NOMO-1 treated with dmso at 0.1 percent for 144 hours (cell line): ENCODE results near the gene MAP3K9.

Source experiments
- DNase-seq: peaks from one replicate; lab custom pipeline; 2025; ENCODE audit not compliant: unreplicated experiment; lab: John Stamatoyannopoulos, UW

MAP3K9 gene

DNA sequence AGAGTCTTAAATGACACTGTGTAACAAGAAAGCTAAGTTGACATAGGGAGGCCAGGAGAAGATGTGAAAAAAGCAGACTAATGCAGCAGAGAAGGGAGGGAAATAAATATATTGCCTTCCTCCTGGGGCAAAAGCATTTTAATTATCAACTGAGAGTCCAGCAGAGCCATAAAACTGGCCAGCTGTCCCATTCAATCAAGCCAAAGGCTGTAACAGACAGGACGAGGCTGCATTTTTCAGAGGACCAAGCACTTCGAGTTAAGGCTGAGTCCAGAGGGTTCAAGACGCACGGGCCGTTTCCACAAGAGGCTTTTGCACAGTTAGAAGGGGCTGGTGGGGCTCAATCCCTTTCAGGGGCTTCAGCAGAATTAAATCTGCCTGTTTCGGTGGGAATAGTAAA, 20.4 kb downstream of the MAP3K9 start:
- no peak for DNase-seq

DNA sequence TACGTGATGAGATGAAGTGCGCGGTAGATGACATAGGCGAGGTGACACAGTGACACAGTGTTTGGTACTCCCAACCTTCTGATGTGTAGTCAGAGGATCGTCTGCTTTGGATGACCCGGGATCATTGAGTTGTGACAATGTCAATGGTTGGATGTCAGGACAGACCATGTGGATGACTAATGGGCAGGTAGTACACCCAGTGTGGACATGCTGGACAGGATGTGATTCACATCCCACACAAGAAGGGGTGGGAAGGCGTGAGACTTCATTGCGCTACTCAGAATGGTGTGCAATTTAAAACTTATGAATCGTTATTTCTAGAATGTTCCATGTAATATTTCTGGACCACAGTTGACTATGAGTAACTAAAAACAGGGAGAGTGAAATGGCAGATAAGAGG, 23.8 kb downstream of the MAP3K9 start:
- no peak for DNase-seq

DNA sequence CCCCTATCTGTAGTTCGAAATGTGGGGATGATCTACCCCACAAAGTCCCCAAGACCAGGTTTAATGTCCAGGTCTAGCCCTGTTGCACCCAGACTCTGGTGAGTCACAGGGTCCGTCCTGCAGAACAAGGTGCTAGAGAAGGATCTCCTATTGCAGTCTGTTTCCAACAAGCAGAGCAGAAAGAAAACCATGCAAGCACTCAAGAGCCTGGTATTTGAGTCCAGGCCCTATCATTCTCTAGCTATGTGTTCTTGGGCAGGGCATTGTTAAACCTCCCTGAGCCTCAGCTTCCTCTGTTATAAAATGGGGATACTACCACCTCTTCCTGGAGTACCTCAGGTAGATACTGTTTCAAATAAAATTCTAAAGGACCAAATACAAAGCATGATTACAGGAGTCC, 24.4 kb downstream of the MAP3K9 start:
- no peak for DNase-seq

DNA sequence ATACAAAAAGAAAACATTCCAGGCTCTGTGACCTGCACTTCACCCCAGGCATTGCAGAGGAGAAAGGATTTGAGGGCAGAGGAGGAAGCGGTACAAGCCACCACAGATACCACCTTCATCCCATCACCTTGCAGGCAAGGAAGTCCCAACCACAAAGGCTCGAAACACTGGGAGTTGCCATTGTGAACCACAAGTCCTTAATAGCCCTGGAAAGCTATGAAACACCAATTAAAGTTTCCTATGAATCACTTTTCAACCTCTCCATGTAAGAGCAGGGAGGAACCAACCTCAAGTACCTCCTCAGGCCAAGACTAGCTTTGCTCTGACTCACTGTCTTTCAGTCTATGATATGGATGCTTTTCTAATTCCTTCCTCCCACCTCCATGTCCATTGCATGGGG, 27.0 kb downstream of the MAP3K9 start:
- DNase-seq, result peak; percentile 2

DNA sequence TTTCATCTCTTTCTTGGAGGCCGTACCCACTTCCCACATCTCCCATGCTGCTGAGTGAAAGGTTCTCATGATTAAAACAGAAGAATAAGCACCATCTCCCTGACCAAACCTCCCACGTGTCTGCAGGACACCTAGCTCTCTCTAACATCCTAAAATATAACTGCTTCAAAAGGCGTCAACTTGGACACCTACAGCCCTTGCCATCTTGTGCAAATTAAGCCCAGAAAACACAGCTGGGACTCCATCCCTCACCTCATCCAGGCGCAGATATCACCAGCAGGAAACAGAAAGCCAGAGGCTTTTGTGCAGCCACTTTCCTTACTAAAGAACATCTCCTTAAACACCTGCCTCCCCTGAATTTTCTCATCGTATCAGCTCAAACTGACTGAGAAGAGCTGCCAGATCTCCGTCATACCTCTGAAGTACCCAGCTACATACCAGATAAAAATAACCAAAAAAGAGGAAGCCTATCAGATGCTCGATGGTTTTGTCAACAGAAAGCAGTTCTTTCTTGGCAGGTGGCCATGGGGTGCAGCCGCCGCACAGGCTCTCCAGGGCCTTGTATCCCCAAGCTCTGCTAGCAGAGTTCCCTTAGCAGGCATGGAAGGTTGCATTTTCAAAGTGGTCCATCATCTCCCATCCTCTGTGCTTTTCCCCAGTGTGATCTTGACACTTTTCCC, 28.8 kb downstream of the MAP3K9 start:
- peak; percentile 48 for DNase-seq

DNA sequence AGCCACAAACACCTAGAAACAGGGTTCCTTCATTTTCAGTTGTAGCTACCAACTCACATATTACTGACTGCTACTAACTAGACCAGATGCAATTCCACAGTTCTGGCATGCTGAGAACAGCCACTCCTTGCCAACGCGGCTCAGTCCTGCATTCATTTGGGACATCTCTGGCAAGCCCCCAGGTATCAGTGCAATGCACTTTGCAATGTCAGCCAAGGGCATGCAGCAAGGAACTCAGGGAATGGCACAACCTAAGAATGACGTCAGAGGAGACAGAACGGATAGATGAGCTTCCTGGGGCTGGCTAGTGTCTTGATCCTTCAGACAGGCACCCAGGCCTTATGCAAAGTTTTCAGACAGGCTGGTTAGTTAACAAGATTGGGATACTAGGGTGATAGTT, 29.6 kb downstream of the MAP3K9 start:
- no peak for DNase-seq

DNA sequence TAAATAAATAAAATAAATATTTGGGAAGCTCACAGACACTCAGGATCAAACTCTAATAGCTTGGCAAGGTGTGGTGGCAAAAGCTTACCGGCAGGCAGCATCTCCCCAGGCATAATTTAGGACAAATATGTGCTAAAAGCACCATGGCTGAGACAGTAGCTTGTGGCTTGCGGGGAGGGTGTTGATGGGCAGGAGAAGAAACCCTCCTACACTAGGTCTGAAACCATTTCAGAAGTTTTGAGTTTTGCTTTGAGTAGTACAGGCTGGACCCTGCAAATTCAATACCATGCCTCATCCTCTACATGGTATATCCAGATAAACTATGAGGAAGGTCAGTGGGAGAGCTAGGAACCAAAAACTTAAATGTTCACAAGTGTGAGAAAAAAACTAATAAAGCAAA, 33.1 kb downstream of the MAP3K9 start:
- no peak for DNase-seq

DNA sequence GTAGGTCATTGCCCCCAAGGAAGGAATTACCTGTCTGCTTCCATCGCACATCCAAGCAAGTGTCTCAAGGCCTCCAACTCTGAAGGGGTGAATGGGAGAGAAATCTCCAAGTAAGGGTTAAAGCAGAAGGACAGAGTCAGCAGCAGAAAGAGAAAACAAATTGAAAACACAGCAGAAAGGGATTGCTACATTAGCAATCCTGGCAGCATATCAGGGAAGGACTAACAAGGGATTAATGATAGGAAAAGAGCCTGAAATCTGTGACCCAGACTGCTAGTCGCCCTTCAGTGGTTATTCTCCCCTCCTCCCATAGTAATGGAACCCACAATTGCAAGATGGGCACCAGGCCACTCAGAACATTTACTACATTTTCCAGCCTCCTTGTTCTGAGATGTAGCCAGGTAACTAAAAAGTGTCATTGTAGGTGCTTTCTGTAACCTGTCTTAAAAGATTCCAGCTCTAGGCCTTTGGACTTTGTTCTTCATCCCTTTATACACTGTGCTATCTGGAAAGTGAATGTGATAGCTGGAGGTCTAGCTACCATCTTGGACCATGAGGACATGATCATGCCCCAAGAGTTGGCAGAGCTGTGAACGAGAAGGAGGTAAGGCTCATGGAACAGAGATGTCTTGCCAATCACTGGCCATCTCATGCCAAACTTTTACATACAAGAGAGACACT, 36.0 kb downstream of the MAP3K9 start:
- no peak for DNase-seq

DNA sequence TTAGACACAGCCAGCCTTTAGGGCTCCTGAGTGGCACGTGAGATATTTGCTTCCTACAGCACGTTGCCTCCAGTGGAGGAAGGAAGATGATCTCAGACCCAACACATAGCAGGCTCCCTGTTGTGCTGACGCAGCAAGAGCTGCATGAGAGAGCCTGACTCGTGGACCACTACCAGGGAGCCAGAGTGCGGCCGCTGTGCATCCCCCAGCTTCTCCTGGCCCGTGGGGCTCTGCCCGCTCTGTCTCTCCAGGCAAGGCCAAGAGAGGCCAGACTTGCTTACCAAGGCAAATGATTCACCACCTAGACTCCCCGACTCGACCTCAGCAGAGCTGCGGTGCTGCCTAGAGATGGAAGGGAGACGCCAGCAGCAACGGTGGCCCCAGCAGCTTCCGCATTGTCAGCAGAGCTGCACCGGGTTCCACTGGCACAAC, 37.5 kb downstream of the MAP3K9 start:
- no peak for DNase-seq

DNA sequence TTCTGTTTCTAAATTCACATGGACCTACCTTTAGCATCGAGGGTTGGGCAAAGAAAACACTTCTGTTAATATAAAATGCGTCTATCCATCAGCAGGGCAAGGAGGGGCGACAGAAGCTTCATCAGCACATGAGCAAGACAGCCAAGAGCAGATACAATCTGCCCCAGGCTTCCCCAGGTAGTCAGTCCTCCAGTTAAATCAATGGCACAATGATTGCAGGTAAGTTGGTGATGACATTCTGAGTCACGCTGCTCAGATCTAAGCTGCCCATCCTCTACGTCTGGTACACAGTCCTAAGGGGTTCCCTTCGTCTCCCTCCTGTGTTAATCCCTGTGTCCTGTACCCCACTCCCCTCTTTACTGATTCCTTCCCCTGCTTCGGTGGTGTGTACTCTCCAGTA, 38.8 kb downstream of the MAP3K9 start:
- DNase-seq, result no peak

DNA sequence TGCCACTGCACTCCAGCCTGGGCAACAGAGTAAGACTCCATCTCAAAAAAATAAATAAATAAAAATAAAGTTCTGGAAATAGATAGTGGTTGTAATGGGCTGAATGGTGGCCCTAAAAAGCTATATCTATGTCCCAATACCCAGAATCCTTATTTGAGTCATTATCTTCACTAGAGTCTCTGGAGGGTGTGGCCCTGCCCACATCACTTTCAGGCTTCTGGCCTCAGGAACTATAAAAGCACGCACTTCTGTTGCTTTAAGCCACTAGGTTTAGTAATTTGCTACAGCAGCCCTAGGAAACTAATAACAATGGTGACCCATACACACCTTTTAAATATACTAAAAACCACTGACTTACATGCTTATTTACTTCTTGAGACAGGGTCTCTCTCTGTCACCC, 49.9 kb downstream of the MAP3K9 start:
- DNase-seq, result no peak

DNA sequence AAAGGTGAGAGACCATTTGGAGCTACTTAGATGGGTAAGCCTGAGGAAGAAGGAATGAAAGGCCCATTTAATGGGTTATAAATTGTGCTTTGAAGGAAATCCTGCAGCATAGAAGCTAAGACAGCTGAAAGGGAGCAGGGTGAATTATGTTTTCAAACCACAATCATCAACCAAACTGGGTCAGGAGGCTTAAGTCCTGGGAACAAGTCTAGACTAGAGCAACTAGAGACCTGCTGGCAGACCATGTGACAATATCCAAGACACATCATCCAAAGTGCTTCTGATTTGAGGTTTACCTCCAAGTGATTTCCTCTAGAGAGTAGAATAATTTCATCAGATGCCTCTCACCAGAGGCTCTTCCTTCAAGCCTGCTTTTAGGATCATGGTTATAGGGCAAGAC, 53.7 kb downstream of the MAP3K9 start:
- DNase-seq, result no peak

DNA sequence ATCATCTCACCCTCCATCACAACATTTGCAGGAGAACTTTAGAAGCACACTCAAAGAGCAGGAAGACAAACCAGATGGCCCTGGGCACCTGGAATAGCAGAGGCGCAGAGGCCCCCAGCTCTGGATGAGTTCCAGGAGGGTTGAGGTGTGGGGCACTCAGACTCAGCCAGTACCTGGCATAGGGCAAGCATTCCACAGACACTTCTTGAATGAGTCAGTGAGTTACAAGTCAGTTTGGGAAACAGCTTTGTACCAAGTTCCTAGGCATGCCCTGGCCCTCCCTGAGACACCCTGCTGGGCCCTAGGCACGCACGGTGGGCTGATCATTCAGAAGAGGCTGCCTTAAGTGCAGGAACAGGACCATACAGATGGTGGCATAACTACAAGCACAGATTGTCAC, 54.3 kb downstream of the MAP3K9 start:
- DNase-seq, result no peak

DNA sequence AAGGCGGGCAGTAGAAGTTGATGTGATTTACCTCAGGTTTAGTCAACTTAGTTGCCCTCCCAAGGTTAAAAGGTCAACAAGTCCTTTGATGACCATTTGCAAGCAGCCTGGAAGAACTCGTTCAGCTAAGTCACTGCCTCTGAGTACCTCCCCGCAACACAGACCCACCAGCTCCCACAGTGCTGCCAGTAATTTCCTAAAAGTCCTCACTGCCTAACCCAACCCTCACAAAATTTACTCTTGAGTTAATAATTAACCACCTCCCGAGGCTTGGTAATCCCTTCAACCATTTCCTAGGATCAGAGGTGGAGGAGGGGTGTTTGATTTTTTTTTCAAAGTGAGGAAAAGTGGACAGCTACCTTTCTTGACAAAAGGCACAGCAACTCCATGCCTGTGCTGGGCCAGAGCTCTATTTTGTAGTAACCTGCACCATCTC, 55.8 kb downstream of the MAP3K9 start:
- DNase-seq, result no peak

DNA sequence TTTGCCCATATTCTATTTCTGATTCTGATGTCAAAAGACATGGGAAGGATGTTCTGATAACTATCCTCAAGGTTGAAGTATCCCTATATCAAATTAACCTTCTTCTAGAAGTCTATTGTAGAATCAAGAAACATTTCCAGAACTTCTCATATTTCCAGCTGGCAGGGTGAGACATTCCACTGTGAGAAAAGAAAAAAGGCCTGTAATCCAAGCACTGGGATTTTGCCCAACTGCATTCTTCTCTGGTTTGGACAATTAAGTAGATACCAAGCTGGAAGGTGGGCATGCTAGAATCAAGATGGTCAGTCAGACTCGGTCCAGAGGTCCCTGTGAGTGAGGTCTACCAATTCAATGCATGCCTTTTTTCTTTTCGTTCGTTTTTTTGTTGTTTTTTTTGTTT, 60.9 kb downstream of the MAP3K9 start:
- no peak for DNase-seq

DNA sequence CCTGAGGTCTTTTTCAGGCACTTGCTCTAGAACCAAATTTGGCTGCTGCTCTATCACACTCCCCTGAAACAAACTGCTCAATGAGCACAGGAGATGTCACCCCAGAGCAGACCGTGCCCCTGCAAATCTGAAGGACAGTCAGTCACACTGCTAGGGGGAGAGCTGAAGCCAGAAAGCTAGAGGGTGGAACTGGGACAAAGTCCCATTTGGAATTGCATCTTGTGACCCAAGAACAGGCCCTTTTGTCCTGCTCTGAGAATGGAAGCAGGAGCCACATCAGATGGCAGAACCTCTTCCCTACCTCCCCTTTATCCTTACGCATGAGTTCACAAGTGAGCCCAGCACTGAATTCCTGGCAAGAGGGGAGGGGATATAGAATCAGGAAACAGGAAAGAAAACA, 64.7 kb downstream of the MAP3K9 start:
- DNase-seq, result no peak

DNA sequence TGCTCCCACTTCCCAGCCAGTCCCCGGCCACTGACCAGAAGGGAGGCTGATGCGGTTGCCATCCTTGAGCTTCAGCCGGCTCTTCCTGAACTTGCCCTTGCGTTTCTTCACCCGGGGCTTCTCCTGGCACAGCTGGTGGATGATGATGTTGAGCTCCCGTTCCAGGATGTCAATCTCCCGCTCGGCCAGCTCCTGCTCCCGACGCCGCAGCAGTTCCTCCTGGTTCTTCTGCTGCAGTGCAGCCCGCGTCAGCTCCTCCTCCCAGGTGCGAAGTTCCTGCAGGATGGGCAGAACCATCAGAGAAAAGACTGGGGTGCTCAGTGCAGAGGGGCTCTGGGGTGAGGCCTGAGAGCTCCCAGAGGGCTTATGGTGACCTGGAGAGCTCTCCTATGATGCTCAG, 67.0 kb downstream of the MAP3K9 start:
- no peak for DNase-seq

DNA sequence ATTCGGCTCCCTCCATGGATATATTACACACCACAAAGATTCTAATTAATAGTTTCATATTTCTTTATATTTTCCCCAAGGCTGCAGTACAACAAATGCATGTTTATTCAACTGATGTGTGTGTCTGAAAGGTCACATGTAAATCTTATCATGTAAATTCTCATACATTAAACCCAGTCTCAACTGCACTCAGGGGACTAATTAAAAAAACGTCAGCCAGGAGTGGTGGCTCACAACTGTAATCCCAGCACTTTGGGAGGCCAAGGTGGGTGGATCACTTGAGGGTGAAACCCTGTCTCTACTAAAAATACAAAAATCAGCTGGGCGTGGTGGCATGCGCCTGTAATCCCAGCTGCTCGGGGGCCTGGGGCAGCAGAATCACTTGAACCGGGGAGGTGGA, 67.8 kb downstream of the MAP3K9 start:
- no peak for DNase-seq

DNA sequence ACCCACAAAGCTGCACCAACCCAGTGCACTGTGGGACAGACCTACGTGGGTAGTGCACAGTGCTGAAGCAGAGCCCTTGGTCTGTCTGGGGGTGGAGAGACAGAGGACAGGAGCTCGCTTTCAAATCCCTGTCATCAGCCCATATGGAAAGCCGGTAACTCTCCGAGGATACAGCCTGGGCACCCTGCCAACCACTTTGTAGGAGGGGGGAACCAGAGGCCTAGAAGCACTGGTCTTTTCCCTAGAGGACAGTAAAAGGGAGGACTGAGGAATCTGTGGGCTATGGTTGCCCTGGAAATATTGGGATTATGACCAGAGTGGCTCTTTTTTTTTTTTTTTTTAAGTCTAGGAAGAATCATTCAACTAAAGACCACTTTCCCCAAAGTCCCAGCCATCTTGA, 74.3 kb downstream of the MAP3K9 start:
- no peak for DNase-seq

DNA sequence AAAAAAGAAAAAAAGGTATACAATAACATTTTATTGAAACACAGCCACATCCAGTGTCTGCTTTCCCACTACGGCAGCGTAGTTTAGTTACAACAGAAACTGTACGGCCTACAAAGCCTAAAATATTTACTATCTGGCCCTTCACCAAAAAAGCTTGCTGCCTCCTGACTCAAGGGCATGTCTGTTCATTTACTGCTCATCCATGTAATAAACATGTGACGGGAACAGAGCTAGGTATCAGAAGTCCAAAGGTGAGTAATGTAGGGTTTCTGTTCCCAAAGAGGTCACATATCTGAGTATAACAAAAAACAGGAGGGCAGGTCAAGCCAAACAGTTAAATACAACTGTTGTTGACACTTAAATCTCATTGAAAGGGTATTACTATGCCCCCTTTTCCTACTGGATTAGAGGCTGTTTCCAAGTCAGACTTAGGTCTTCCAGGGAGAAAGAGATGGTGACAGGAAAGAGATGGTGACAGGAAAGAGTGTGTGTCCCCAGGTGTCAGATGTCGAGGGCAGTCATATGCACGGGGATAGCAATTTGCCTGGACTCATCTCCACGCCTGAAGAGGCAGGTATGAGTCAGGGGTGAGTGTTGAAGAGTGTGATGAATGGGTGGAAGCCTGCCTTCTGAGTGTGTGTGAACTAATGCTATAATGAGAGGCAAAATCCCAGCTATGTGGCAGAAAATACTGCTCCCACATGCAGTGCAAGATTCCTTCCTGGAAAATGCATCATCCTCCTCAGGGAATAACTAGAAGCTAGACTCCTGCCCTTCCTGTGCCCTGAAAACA, 77.7 kb downstream of the MAP3K9 start:
- DNase-seq, result no peak

DNA sequence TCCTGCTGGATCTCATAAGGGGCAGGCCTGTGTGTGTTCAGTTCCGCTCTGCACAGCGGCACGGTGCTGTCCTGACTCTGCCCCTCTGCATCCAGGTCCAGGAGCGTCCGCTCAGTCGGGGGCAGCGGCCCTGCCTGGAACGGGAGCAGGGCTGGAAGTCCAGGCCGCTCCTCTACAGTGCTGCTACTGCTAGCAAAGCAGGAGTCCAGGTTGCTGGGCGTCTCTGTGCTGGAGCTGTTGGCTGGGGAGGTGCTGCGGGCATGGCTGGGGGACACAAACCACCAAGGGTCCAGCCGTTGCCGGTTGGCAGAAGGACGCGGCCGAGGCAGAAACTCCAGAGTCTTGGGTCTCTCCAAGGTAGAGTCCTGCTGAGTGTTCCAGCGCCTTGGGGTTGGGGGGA, 78.9 kb downstream of the MAP3K9 start:
- no peak for DNase-seq
